ENCODE results near the gene MT2A.
"Not testable (repeated sequence)": the region's sequence is repeated elsewhere in the genome, so short reads cannot be mapped to it uniquely, and the experiment has no call there.

MT2A gene

GRCh38 chr16:56623184-56623583, 14.8 kb downstream of the MT2A start:
- DNase-seq: not testable (repeated sequence)

- no peak for DNase-seq
Measured at GRCh38 chr16:56623637-56624036, 15.3 kb downstream of the MT2A start.

- peak; percentile 75 for DNase-seq
Measured at GRCh38 chr16:56625140-56625942, 17.0 kb downstream of the MT2A start, which contains the start of gene MT1E. MT1E (plus strand) TSS chr16:56625781; CDS start chr16:56625852, 71 bp downstream.

GRCh38 chr16:56625943-56626654, 17.7 kb downstream of the MT2A start:
- DNase-seq: no peak

- no peak for DNase-seq
Measured at GRCh38 chr16:56626685-56627084, 18.3 kb downstream of the MT2A start.

GRCh38 chr16:56628486-56629350, 20.3 kb downstream of the MT2A start:
- no peak for DNase-seq

GRCh38 chr16:56629531-56629930, 21.1 kb downstream of the MT2A start:
- no peak for DNase-seq

- no peak for DNase-seq
Measured at GRCh38 chr16:56630134-56630533, 21.8 kb downstream of the MT2A start.

- no peak for DNase-seq
Measured at GRCh38 chr16:56631197-56631596, 22.8 kb downstream of the MT2A start.

GRCh38 chr16:56631832-56632155, 23.4 kb downstream of the MT2A start:
- no peak for DNase-seq

- DNase-seq: peak; percentile 41
Measured at GRCh38 chr16:56632156-56632847, 23.9 kb downstream of the MT2A start, which contains the start of gene MT1M. MT1M (plus strand) TSS chr16:56632659; CDS start chr16:56632732, 73 bp downstream.

- DNase-seq: no peak
Measured at GRCh38 chr16:56632848-56633365, 24.5 kb downstream of the MT2A start.

- no peak for DNase-seq
Measured at GRCh38 chr16:56633535-56633934, 25.2 kb downstream of the MT2A start.

GRCh38 chr16:56634715-56635440, 26.5 kb downstream of the MT2A start:
- no peak for DNase-seq

- DNase-seq: no peak
Measured at GRCh38 chr16:56635441-56635967, 27.1 kb downstream of the MT2A start.

GRCh38 chr16:56636616-56637413, 28.4 kb downstream of the MT2A start:
- DNase-seq: no peak

GRCh38 chr16:56637814-56638750, 29.7 kb downstream of the MT2A start, which contains the start of gene MT1A:
MT1A (plus strand) TSS chr16:56638666; CDS start chr16:56638739, 73 bp downstream.
- DNase-seq: no peak

- DNase-seq: no peak
Measured at GRCh38 chr16:56639045-56639444, 30.7 kb downstream of the MT2A start.

GRCh38 chr16:56640076-56640475, 31.7 kb downstream of the MT2A start:
- DNase-seq: no peak
